GM10266 (cell line): ENCODE measurements around the gene SLC25A3.

ENCODE experiments used
- DNase-seq: peaks from one replicate; pipeline ENCODE4 v3.0.0; 2012; ENCODE audit errors: extremely low spot score
- TF ChIP-seq, protein P1 (sequence below): IDR thresholded peaks from 2 replicates; pipeline ENCODE4 v1.5.1; 2012; ENCODE audit warnings: mild to moderate bottlenecking, low read depth; ENCODE audit not compliant: control insufficient read depth, insufficient read depth; ENCODE audit errors: missing control alignments

SLC25A3 gene

DNA sequence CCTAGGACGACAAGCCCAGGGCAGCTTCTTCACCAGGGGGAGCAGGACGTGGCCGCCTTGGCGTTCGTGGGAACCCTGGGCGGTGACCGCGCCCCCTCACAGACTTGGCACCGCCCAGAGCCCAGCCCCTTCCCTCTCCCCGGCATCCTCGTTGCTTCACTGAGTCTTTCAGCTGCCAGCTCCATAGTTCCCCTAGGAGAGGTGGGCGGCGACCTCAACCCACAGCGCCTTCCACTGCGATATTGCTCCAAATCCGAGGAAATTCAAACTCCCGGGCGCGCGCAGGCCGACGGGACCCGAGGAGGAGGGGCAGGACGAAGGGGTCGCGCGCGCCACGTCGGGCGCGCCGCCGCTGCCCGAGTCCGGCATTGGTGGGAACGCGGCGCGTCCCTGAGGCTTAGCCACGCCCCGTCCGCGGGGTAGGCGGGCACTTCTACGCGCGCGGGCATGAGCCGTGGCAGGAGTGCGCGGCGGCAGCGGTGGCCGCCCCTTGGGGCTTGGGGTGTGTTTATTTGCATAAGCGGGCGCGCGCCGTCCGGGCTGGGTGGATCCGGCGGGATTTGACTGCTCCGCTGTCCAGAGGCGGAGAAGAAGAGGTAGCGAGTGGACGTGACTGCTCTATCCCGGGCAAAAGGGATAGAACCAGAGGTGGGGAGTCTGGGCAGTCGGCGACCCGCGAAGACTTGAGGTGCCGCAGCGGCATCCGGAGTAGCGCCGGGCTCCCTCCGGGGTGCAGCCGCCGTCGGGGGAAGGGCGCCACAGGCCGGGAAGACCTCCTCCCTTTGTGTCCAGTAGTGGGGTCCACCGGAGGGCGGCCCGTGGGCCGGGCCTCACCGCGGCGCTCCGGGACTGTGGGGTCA, 51.5 kb downstream of the SLC25A3 start, which contains the start of the genes APAF1 and IKBIP:
TSS of gene APAF1 (plus strand) at position 579 of the 860 bp plus-strand sequence. CDS start 3,070 bp downstream, outside the sequence.
TSS of gene IKBIP (minus strand) at position 77 of the 860 bp plus-strand sequence. CDS start 87 bp downstream, outside the sequence.
- TF ChIP-seq, protein P1, sequence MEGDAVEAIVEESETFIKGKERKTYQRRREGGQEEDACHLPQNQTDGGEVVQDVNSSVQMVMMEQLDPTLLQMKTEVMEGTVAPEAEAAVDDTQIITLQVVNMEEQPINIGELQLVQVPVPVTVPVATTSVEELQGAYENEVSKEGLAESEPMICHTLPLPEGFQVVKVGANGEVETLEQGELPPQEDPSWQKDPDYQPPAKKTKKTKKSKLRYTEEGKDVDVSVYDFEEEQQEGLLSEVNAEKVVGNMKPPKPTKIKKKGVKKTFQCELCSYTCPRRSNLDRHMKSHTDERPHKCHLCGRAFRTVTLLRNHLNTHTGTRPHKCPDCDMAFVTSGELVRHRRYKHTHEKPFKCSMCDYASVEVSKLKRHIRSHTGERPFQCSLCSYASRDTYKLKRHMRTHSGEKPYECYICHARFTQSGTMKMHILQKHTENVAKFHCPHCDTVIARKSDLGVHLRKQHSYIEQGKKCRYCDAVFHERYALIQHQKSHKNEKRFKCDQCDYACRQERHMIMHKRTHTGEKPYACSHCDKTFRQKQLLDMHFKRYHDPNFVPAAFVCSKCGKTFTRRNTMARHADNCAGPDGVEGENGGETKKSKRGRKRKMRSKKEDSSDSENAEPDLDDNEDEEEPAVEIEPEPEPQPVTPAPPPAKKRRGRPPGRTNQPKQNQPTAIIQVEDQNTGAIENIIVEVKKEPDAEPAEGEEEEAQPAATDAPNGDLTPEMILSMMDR, result no peak
- peak; percentile 96 for DNase-seq

DNA sequence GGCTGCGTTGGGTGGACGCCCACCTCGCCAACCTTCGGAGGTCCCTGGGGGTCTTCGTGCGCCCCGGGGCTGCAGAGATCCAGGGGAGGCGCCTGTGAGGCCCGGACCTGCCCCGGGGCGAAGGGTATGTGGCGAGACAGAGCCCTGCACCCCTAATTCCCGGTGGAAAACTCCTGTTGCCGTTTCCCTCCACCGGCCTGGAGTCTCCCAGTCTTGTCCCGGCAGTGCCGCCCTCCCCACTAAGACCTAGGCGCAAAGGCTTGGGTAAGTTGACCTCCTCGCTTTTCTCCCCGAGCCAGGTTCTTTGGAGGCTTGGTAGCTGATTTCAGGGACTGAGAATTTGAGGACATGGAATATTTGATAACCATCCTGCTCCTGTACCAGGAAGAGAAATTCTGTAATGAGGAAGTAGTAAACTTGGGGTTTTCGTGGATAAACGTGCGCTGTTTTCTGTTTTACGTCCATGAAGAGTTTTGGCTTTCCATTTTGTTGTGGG, 52.1 kb downstream of the SLC25A3 start:
- DNase-seq, result peak; percentile 33

DNA sequence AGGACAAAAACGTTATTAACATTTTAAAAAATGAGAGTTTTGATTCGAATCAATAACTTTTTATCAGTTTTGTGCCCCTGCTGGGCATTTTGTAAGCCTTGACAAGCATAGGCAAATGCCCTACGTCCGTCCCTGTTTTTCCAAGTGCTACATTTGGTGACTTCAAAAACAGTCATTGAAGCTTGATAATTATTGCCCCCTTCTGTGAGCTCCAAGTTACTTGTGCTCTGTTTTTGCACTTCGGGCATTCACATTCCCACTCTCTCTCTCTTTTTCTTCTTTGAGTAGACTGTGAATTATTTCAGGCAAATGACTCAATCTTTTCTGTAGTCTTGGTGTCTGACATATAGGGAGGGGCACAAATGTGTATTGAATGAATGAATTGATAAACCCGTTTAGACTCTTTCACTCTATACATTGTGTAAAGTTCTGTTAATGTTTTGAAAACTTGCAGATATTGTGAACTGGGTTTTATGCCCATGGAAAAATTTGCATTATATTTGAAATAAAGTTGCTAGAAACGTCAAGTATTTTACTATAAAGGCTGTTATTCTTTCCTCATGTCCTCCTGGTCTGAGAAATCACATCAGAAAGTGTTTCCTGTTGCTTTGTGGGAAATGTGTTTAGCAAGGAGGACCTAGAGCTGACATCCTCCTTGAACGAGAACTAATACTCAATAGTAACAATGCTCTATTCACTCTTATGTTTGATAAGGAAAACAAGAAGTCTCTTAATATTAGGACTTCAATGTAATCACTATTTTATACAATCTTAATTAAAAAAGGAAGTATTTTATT, 53.0 kb downstream of the SLC25A3 start:
- TF ChIP-seq, protein P1, result no peak
- DNase-seq, result no peak

More for the DNA sequence above, 52.1 kb downstream of the SLC25A3 start:
- TF ChIP-seq, protein P1, result no peak

DNA sequence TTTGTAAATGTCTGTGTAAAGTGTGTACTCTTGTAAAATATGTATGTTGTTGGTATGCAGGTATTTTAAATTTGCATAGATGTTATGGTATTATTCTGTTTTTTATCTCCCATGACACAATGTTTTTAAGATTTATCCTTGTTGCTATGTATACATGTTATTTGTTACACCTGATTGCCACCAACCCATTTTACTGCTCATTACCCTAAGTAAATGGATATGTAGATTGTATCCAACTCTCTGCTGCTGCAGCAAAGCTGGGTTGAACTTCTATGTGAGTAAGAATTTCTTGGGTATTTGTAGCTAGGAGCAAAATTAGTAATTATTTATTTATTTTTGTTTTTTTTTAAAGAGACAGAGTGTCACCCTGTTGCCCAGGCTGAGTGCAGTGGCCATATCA, 57.8 kb downstream of the SLC25A3 start:
- TF ChIP-seq, protein P1, result no peak
- DNase-seq, result no peak

DNA sequence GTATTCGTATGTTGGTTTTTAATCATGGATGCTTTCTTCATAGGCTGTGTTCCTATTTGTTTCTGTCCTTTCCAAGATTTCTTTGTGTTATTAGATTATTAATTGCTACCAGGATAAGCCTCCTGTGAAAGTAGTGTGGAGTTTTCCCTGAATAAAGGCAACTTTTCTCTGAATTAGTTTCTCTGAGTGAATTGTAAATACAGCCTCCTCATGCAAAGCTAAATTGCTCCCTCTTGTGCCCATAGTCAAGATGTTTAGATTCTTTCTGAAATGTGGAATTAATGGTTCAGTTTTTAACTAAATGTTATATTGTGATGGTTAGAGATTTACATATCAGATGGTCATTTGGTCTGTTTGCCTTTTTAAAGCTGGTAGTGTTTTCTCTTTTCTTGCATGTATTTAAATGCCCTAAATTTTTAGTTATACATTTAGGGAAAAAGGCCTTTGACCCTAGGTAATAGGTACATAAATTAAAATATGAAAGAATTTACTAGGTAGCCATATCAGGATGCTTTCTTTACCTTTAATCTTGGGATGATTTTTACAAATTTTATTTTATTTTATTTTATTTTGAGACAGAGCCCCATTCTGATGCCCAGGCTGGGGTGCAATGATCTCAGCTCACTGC, 60.5 kb downstream of the SLC25A3 start:
- DNase-seq, result peak; percentile 54
- TF ChIP-seq, protein P1, result peak; percentile 57
